Fibroblast of pulmonary artery (primary cell): Measurements from ENCODE around the gene NBEAL2.

ENCODE experiments used
- DNase-seq: peaks from one replicate; pipeline ENCODE4 v3.0.0-alpha.2; 2010; ENCODE audit warnings: low read depth
- H3K4me3 ChIP-seq: replicated peaks from 2 replicates; pipeline ENCODE4 v1.5.1; 2011; ENCODE audit warnings: low read depth, mild to moderate bottlenecking, control low read depth, low read length, moderate library complexity
- CTCF ChIP-seq: IDR thresholded peaks from 2 replicates; pipeline ENCODE4 v1.5.1; 2011; ENCODE audit warnings: mild to moderate bottlenecking, control low read depth, low read length, inconsistent platforms; ENCODE audit errors: missing control alignments

The NBEAL2 gene

GRCh38 chr3:47006145-47006651 is 26.7 kb downstream of the NBEAL2 start:
- no peak for TF ChIP-seq CTCF
- H3K4me3 ChIP-seq = no peak overlapping the region
- DNase-seq = no peak

- no peak for DNase-seq
- no peak for TF ChIP-seq CTCF
- H3K4me3 ChIP-seq = no peak overlapping the region
Measured at GRCh38 chr3:47007001-47007400, 27.5 kb downstream of the NBEAL2 start.

GRCh38 chr3:47007482-47008233 is 28.2 kb downstream of the NBEAL2 start:
- no peak for TF ChIP-seq CTCF
- DNase-seq = no peak
- no peak overlapping the region for H3K4me3 ChIP-seq

GRCh38 chr3:47008234-47008796 is 28.8 kb downstream of the NBEAL2 start:
- H3K4me3 ChIP-seq = no peak overlapping the region
- TF ChIP-seq CTCF = no peak
- no peak for DNase-seq

- TF ChIP-seq CTCF = no peak
- peak overlapping the region; percentile 50 for H3K4me3 ChIP-seq
Measured at GRCh38 chr3:47008851-47009224, 29.4 kb downstream of the NBEAL2 start.

GRCh38 chr3:47009225-47010110 is 30.0 kb downstream of the NBEAL2 start:
- H3K4me3 ChIP-seq = peak overlapping the region; percentile 56
- DNase-seq = peak; percentile 93
- TF ChIP-seq CTCF = no peak

More at GRCh38 chr3:47008851-47009224, 29.4 kb downstream of the NBEAL2 start:
- no peak for DNase-seq
